AG08396 (cell line): ENCODE results near the gene TFRC.
"Not testable (repeated sequence)": the region's sequence is repeated elsewhere in the genome, so short reads cannot be mapped to it uniquely, and the experiment has no call there.

Source experiments
- DNase-seq: peaks from one replicate; pipeline ENCODE4 v3.0.0; 2012; ENCODE audit warnings: low spot score, mixed read lengths

The TFRC gene

DNA sequence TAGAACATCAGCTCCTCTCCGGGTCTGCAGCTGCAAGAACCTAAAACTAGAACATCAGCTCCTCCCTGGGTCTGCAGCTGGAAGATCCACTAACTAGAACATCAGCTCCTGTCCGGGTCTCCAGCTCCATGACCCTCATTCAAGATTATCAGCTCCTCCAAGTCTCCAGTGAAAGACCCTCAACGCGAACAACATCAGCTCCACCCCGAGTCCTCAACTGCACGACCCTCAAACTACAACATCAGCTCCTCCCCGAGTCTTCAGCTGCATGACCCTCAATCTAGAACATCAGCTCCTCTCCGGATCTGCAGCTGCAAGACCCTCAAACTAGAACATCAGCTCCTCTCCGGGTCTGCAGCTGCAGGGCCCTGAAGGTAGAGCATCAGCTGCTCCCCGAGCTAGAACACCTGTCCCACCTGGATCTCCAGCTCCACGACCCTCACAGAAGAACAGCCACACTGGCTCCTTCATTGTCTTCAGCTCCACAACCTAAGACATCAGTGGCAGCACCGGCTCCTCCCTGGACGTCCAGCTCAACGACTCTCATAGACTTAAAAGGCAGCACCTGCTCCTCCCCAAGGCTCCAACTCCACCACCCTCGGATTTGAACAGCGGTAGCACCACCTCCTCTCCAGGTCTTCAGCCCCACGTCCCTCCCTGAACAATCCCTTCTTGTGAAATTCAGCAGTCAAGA is 77.4 kb downstream of the TFRC start:
- not testable (repeated sequence) for DNase-seq

DNA sequence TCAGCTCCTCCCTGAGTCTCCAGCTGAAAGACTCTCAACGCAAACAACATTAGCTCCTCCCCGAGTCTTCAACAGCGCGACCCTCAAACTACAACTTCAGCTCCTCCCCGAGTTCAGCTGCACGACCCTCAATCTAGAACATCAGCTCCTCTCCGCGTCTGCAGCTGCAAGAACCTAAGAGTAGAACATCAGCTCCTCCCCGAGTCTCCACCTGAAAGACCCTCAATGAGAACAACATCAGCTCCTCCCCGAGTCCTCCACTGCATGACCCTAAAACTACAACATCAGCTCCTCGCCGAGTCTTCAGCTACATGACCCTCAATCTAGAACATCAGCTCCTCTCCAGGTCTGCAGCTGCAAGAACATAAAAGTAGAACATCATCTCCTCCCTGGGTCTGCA is 78.3 kb downstream of the TFRC start:
- no peak for DNase-seq

DNA sequence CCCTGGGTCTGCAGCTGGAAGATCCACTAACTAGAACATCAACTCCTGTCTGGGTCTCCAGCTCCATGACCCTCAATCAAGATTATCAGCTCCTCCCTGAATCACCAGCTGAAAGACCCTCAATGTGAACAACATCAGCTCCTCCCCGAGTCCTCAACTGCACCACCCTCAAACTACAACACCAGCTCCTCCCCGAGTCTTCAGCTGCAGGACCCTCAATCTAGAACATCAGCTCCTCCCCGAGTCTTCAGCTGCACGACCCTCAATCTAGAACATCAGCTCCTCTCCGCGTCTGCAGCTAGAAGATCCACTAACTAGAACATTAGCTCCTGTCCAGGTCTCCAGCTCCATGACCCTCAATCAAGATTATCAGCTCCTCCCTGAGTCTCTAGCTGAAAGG is 79.2 kb downstream of the TFRC start:
- not testable (repeated sequence) for DNase-seq

DNA sequence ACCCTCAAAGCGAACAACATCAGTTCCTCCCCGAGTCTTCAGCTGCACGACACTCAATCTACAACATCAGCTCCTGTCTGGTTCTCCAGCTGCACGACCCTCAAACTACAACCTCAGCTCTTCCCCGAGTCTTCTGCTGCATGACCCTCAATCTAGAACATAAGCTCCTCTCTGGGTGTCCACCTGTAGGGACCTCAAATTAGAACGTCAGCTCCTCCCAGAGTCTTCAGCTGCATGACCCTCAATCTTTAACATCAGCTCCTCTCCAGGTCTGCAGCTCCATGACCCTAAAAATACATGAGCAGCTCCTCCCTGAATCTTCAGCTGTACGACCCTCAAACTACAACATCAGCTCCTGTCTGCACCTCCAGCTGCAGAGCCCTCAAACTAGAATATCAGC is 80.7 kb downstream of the TFRC start:
- DNase-seq, result not testable (repeated sequence)

DNA sequence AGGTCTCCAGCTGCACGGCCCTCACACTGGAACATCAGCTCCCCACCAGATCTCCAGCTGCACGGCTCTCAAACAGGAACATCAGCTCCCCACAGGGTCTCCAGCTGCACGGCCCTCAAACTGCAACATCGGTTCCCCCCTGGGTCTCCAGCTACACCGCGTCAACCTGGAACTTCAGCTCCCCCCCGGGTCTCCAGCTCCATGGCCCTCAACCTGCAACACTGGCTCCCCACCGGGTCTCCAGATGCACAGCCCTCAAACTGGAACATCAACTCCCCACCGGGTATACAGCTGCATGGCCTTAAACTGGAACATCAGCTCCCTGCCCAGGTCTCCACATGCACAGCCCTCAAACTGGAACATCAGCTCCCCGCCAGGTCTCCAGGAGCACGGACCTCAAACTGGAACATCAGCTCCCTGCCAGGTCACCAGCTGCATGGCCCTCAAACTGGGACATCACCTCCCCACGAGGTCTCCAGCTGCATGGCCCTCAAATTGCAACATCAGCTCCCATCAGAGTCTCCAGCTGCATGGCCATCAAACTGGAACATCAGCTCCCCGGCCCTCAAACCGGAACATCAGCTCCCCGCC is 81.4 kb downstream of the TFRC start:
- not testable (repeated sequence) for DNase-seq

DNA sequence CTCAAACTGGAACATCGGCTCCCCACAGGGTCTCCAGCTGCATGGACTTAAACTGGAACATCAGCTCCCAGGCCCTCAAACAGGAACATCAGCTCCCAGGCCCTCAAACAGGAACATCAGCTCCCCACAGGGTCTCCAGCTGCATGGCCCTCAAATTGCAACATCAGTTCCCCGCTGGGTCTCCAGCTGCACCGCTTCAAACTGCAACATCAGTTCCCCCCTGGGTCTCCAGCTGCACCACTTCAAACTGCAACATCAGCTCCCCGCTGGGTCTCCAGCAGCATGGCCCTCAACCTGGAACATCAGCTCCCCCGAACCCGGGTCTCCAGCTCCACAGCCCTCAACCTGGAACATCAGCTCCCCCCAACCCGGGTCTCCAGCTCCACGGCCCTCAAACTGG is 82.0 kb downstream of the TFRC start:
- DNase-seq, result no peak
